GM12864 (cell line): ENCODE measurements around the gene ADORA2B.

ENCODE experiments used
- DNase-seq: peaks from one replicate; pipeline ENCODE4 v3.0.0-alpha.2; 2011; ENCODE audit warnings: low read depth
- H3K4me3 ChIP-seq: 2 replicates; pipeline ENCODE4 v1.5.1; 2011; ENCODE audit warnings: mild to moderate bottlenecking, low read depth, low read length, control low read depth
- TF ChIP-seq, protein P1 (sequence below): IDR thresholded peaks from 2 replicates; pipeline ENCODE4 v1.5.1; 2011; ENCODE audit warnings: low read depth, mild to moderate bottlenecking, moderate library complexity, low read length, control low read depth, inconsistent platforms; ENCODE audit errors: missing control alignments

The ADORA2B gene

DNA sequence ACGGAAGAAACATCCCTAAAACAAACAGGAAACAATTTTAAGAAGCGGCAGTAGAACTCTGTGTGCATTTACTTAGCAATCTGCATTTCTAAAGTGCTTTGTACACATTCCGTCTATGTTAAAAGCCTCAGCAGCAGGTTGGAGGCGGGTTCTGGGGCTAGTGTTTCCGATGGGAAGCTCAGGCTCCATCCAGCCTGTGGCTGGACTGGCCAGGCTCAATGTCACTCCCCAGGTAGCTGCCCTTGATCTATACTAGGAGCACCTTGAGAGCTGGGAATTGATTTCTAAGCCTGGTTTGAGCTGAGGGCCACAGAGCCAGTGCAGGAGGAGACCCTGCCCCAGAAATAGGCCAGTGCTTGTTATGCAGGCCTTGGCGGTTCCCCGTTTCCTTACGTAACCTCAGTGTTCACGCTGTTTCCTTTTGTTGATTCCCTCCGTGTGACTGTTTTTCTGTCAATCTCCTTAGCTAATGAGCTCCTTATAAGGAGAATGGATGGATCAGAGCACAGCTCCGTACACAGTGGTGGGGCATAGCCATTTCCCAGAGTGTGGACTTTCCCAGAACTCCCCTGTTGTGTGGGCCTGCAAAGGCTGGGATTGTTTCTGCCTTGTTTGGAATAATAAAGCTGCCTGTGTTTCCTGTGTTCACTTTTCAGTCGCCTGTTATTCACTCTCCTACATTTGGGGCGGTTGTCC, 21.4 kb downstream of the ADORA2B start:
- TF ChIP-seq, protein P1, sequence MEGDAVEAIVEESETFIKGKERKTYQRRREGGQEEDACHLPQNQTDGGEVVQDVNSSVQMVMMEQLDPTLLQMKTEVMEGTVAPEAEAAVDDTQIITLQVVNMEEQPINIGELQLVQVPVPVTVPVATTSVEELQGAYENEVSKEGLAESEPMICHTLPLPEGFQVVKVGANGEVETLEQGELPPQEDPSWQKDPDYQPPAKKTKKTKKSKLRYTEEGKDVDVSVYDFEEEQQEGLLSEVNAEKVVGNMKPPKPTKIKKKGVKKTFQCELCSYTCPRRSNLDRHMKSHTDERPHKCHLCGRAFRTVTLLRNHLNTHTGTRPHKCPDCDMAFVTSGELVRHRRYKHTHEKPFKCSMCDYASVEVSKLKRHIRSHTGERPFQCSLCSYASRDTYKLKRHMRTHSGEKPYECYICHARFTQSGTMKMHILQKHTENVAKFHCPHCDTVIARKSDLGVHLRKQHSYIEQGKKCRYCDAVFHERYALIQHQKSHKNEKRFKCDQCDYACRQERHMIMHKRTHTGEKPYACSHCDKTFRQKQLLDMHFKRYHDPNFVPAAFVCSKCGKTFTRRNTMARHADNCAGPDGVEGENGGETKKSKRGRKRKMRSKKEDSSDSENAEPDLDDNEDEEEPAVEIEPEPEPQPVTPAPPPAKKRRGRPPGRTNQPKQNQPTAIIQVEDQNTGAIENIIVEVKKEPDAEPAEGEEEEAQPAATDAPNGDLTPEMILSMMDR, result no peak
- DNase-seq, result no peak
- no peak overlapping the region for H3K4me3 ChIP-seq

DNA sequence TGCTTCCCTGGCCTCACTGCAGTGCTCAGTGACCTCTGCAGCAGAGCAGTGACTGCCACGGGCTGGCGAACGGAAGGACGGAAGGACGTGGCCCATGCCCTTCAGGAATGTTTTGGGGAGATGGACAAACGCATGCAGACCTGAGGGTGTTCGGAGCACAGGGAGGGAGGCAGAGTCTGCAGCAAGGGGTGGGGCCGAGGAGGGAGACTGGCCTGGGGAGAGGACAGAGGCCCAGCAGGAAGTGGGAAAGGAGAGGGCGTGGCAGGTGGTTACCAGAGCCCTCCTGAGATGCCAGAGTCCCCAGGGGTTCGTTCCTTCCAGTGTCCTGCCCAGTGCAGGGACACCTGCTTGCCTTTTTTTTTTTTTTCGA, 21.9 kb downstream of the ADORA2B start:
- TF ChIP-seq, protein P1, result no peak
- H3K4me3 ChIP-seq, result no peak overlapping the region
- no peak for DNase-seq

GRCh38 chr17:15967706-15968399, 22.9 kb downstream of the ADORA2B start:
- DNase-seq, result no peak
- no peak overlapping the region for H3K4me3 ChIP-seq
- TF ChIP-seq, protein P1, result no peak

DNA sequence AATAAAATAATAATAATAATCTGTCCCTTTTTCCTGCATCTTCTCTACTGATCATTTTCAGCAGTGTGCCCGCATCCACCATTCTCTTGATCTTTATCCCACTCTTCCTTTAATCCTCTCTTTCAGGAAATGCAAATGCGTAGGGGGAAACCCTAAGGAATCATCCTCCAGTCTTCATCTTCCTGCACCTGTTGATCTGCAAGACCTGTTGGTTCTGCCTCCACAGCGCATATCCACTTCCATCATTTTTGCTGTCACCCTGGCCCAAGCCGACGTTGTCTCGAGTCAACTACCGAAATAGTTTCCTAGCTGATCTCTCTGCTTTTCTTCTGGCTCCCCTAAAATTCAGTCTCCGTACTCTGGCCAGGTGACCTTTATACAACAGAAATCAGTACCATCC, 24.5 kb downstream of the ADORA2B start:
- DNase-seq, result no peak
- H3K4me3 ChIP-seq, result no peak overlapping the region
- TF ChIP-seq, protein P1, result no peak

DNA sequence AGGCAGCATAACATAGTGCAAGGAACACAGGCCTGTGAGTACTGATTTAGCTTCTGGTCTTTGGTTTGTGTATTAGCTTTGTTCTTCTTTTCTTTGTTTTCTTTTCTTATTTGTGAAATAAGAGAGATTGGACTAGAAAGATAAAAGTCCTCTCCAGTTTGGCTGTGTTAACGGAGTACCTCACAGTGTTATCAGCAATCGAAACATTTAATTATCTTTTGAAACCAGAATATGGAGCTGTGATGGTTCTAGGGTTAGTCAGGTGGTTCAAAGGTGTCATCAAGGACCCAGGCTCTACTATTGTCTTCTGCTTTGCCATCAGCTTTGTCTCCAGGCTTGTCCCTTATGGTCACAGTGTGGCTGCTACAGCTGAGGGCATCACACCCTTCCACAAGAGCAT, 25.6 kb downstream of the ADORA2B start:
- no peak for DNase-seq
- no peak overlapping the region for H3K4me3 ChIP-seq
- TF ChIP-seq, protein P1, result no peak

DNA sequence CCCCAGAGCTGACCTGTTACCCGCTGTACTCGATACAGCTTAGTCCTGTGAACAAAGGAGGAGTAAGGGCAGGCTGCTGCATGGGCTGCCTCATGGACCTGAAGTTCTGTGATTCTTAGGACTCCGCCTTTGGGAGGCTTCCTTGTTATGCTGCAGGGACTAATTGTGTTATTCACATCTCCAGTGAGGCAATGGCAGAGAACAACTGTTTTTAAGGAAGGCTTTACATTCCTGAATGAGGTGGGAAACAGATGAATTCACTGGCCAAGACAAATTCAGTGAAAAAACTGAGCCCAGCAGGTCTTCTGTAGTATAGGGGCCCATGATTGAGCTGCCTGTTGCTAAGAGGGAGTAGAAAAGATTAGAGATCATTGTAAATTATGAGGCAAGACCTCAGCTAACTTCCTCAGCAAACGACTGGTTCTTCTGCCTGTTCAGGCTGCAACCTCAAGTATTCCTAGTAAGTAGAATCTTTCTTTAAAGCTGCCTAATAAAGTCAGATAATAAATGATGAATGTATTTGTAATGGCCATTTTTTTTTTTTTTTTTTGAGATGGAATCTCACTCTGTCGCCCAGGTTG, 26.3 kb downstream of the ADORA2B start:
- H3K4me3 ChIP-seq, result no peak overlapping the region
- no peak for DNase-seq
- TF ChIP-seq, protein P1, result no peak
